GM12865 (cell line): Measurements from ENCODE around the gene PCID2.

ENCODE experiments used
- DNase-seq: peaks from one replicate; pipeline ENCODE4 v3.0.0; 2010; ENCODE audit warnings: low read depth
- H3K4me3 ChIP-seq: 2 replicates; pipeline ENCODE4 v1.5.1; 2011; ENCODE audit warnings: mild to moderate bottlenecking, low read depth, low read length, control low read depth
- TF ChIP-seq, protein P1 (sequence below): IDR thresholded peaks from 2 replicates; pipeline ENCODE4 v1.5.1; 2011; ENCODE audit warnings: low read length, control low read depth, low read depth, inconsistent platforms; ENCODE audit not compliant: insufficient read depth; ENCODE audit errors: missing control alignments

PCID2 gene

DNA sequence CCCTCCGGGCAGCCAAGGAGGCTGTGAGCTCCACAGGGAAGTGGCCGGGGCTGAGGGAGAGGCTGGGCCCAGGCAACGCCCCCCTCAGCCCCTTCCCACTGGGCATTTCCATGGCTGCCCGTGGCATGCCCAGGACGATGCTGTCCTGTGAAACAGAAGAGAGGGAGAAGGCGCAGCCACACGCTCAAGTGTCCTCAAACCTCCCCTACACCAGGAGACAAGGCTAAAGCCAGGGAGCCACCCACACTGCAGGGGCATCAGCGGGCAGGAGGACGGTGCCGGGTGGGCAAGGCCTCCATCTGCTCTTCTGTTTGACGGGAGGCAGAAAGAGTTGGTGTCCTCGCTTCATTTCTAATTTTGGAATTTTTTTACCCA is 64.2 kb downstream of the PCID2 start:
- H3K4me3 ChIP-seq, result no peak overlapping the region
- TF ChIP-seq, protein P1, sequence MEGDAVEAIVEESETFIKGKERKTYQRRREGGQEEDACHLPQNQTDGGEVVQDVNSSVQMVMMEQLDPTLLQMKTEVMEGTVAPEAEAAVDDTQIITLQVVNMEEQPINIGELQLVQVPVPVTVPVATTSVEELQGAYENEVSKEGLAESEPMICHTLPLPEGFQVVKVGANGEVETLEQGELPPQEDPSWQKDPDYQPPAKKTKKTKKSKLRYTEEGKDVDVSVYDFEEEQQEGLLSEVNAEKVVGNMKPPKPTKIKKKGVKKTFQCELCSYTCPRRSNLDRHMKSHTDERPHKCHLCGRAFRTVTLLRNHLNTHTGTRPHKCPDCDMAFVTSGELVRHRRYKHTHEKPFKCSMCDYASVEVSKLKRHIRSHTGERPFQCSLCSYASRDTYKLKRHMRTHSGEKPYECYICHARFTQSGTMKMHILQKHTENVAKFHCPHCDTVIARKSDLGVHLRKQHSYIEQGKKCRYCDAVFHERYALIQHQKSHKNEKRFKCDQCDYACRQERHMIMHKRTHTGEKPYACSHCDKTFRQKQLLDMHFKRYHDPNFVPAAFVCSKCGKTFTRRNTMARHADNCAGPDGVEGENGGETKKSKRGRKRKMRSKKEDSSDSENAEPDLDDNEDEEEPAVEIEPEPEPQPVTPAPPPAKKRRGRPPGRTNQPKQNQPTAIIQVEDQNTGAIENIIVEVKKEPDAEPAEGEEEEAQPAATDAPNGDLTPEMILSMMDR, result no peak
- DNase-seq, result no peak

DNA sequence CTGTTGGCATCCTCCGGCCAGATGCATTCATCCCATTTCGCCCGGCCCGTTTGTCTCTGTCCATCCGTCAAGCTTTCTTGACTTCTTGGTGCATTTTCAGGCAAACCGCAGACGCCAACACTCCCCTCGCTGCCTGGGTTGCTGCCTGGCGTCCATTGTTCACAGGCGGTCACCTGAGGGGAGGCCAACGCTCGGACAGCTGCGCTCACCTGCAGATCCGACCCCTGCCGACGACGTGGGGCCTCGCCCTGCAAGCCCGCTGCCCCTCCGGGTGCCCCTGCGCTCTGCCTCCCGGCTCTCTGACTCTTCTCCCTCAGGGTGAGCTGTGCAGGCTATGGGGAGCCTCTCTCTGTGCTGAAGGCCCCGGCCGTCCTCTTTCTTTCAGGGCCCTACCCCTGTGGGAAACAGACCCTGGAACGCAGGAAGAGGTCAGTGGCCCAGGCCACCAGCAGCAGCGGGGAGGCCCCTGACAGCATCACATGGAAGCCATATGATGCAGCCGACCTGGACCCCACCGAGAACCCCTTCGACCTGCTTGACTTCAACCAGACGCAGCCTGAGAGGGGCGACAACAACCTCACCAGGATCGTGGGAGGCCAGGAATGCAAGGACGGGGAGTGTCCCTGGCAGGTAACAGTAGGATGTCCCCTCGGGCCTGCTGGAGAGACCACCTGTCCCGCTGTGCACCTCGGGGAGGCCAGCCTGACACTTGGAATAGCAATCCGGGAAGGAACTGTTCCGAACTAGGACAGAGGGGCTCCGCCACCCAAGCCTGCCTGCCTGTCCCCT is 64.8 kb downstream of the PCID2 start:
- TF ChIP-seq, protein P1, result no peak
- no peak overlapping the region for H3K4me3 ChIP-seq
- DNase-seq, result no peak

DNA sequence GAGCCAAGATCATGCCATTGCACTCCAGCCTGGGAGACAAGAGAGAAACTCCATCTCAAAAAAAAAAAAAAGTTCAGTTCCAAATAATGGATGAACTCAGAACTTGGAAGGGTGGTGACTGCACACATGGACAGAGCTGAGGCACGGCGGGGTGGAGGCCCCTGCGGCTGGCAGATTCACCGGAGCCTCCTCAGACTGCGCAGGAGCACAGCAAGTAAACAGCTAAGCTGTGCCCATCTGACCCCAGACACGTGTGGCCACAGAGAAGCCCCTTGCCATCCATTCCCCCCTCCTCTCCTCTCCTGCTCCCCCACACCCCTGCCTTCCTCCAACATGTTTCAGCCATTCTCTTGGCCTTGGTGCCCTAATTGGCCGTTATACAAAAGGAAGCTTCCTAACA is 65.6 kb downstream of the PCID2 start:
- no peak overlapping the region for H3K4me3 ChIP-seq
- TF ChIP-seq, protein P1, result no peak
- no peak for DNase-seq

DNA sequence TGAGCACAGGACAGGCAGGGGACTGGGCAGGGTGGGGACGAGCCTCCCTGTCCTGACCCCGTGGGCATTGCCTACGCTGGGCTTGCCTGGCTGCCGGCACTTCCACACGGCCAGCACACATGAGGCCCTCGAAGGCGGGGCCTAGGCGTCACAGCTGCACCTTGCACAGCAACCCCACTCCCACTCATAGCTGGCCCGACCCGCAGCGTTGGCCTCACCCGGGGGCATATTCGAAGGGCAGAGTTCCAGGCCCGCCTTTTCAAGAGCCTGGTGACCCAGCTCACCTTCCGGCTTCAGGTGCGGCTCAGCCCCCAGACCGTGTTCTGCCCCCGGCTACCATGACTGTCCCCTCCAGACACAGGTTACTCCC is 66.9 kb downstream of the PCID2 start:
- H3K4me3 ChIP-seq, result no peak overlapping the region
- DNase-seq, result no peak
- TF ChIP-seq, protein P1, result no peak

- TF ChIP-seq, protein P1, result no peak
- no peak overlapping the region for H3K4me3 ChIP-seq
Observed at GRCh38 chr13:113140677-113141600, 67.5 kb downstream of the PCID2 start.

GRCh38 chr13:113139577-113139976 is 68.9 kb downstream of the PCID2 start:
- no peak overlapping the region for H3K4me3 ChIP-seq
- TF ChIP-seq, protein P1, result no peak
- no peak for DNase-seq

More at GRCh38 chr13:113140677-113141600, 67.5 kb downstream of the PCID2 start:
- DNase-seq, result no peak
